NCI-H1436 (cell line): ENCODE results near the gene MAGEB17.
"Not testable (repeated sequence)": the region's sequence is repeated elsewhere in the genome, so short reads cannot be mapped to it uniquely, and the experiment has no call there.

Experiments
- DNase-seq: peaks from one replicate; lab custom pipeline; 2025; lab: John Stamatoyannopoulos, UW

MAGEB17 gene

GRCh38 chrX:16156692-16157331 is 10.5 kb upstream of the MAGEB17 start:
- DNase-seq, result no peak

- DNase-seq, result no peak
These were observed 6.6 kb upstream of the MAGEB17 start for GRCh38 chrX:16160729-16161128.

- not testable (repeated sequence) for DNase-seq
These were observed 6.1 kb upstream of the MAGEB17 start for GRCh38 chrX:16161173-16161572.

GRCh38 chrX:16162391-16162790 is 4.9 kb upstream of the MAGEB17 start:
- DNase-seq, result no peak

- no peak for DNase-seq
These were observed 2.5 kb upstream of the MAGEB17 start for GRCh38 chrX:16164748-16165147.

GRCh38 chrX:16171039-16171438 is 3.8 kb downstream of the MAGEB17 start:
- DNase-seq, result no peak

GRCh38 chrX:16171944-16172343 is 4.7 kb downstream of the MAGEB17 start:
- no peak for DNase-seq

GRCh38 chrX:16172391-16172790 is 5.1 kb downstream of the MAGEB17 start:
- no peak for DNase-seq

- no peak for DNase-seq
These were observed 8.2 kb downstream of the MAGEB17 start for GRCh38 chrX:16175329-16176061.

- DNase-seq, result no peak
These were observed 10.0 kb downstream of the MAGEB17 start for GRCh38 chrX:16177260-16177659.

GRCh38 chrX:16183843-16184242 is 16.6 kb downstream of the MAGEB17 start:
- not testable (repeated sequence) for DNase-seq

GRCh38 chrX:16185725-16186136 is 18.4 kb downstream of the MAGEB17 start:
- DNase-seq, result peak; percentile 26

- no peak for DNase-seq
These were observed 19.2 kb downstream of the MAGEB17 start for GRCh38 chrX:16186380-16187007.

- DNase-seq, result no peak
These were observed 19.9 kb downstream of the MAGEB17 start for GRCh38 chrX:16187024-16187760.

GRCh38 chrX:16188687-16189086 is 21.4 kb downstream of the MAGEB17 start:
- peak; percentile 30 for DNase-seq

- no peak for DNase-seq
These were observed 24.3 kb downstream of the MAGEB17 start for GRCh38 chrX:16191605-16192004.

GRCh38 chrX:16196829-16197228 is 29.5 kb downstream of the MAGEB17 start:
- DNase-seq, result no peak

- no peak for DNase-seq
These were observed 32.1 kb downstream of the MAGEB17 start for GRCh38 chrX:16199343-16199742.

GRCh38 chrX:16202943-16203342 is 35.7 kb downstream of the MAGEB17 start:
- DNase-seq, result no peak

- no peak for DNase-seq
These were observed 37.3 kb downstream of the MAGEB17 start for GRCh38 chrX:16204538-16204937.

GRCh38 chrX:16205840-16206239 is 38.6 kb downstream of the MAGEB17 start:
- DNase-seq, result no peak

GRCh38 chrX:16207634-16208033 is 40.4 kb downstream of the MAGEB17 start:
- DNase-seq, result no peak

- DNase-seq, result no peak
These were observed 41.3 kb downstream of the MAGEB17 start for GRCh38 chrX:16208601-16209000.
